Caco-2 (cell line): ENCODE measurements around the gene ELFN1. TPM values are rescaled to one million over a fixed set of nuclear protein-coding genes. Genes with fewer than 3 reads are reported as not detected.

Experiments used
- BruUV-seq: library from RNA; stranded (reverse); fragments of 400-500 nt; replicated peaks from 2 replicates; lab custom pipeline; 2021; lab: Mats Ljungman, UMichigan
- CTCF ChIA-PET: fragments of 300-600 bp; sonication (Branson Sonifier 250); formaldehyde crosslinking; loops from one replicate; lab custom pipeline; 2022; ENCODE audit warnings: antibody characterized with exemption; lab: Charles Lee
- POLR2A ChIA-PET: fragments of 300-600 bp; sonication (Branson Sonifier 250); formaldehyde crosslinking; loops from one replicate; lab custom pipeline; 2022; ENCODE audit warnings: antibody characterized with exemption; lab: Charles Lee
- DNase-seq, 2 experiments: peaks; one replicate each; pipeline versions ENCODE4 v3.0.0 to v3.0.0-alpha.2; 2020 to 2022
- H3K27me3 ChIP-seq: replicated peaks from 2 replicates; pipeline ENCODE4 v1.6.0; 2011; ENCODE audit warnings: low read length; ENCODE audit not compliant: control insufficient read depth, insufficient read depth
- H3K36me3 ChIP-seq: 2 replicates; pipeline ENCODE4 v1.5.1; 2011; ENCODE audit warnings: low read length; ENCODE audit not compliant: control insufficient read depth, insufficient read depth
- H3K4me1 ChIP-seq: fragments of 250-450 bp; sonication (Bioruptor Pico); 2 replicates; pipeline ENCODE4 v1.5.1; 2020; ENCODE audit warnings: mild to moderate bottlenecking
- H3K4me3 ChIP-seq: 2 replicates; pipeline ENCODE4 v1.5.1; 2011; ENCODE audit warnings: low read depth, mild to moderate bottlenecking, control low read depth, low read length
- H3K9me3 ChIP-seq: fragments of 250-450 bp; sonication (Bioruptor Pico); 2 replicates; pipeline ENCODE4 v1.5.1; 2020; ENCODE audit warnings: mild to moderate bottlenecking, moderate library complexity
- H3K27ac Mint-ChIP-seq: one replicate; pipeline ENCODE4 v1.8.0; 2022; ENCODE audit warnings: mixed read lengths; ENCODE audit not compliant: unreplicated experiment
- H3K27me3 Mint-ChIP-seq: one replicate; pipeline ENCODE4 v1.8.0; 2022; ENCODE audit warnings: mixed read lengths; ENCODE audit not compliant: insufficient read depth, unreplicated experiment
- H3K36me3 Mint-ChIP-seq: one replicate; pipeline ENCODE4 v1.8.0; 2022; ENCODE audit warnings: mild to moderate bottlenecking, mixed read lengths; ENCODE audit not compliant: insufficient read depth, unreplicated experiment
- H3K4me1 Mint-ChIP-seq: one replicate; pipeline ENCODE4 v1.8.0; 2022; ENCODE audit warnings: low read depth, mixed read lengths; ENCODE audit not compliant: unreplicated experiment
- H3K4me3 Mint-ChIP-seq: one replicate; pipeline ENCODE4 v1.8.0; 2022; ENCODE audit warnings: mild to moderate bottlenecking, moderate library complexity, mixed read lengths; ENCODE audit not compliant: unreplicated experiment
- H3K9me3 Mint-ChIP-seq: one replicate; pipeline ENCODE4 v1.8.0; 2022; ENCODE audit warnings: mixed read lengths; ENCODE audit not compliant: unreplicated experiment
- CTCF ChIP-seq, 2 experiments: fragments of 200-600 bp in 1 of 2; IDR thresholded peaks; 1 replicate in 1 of 2; 2 replicates in 1 of 2; pipeline versions ENCODE4 v1.5.1 to v1.8.0; 2011 to 2022; ENCODE audit warnings: antibody characterized with exemption in 1 of 2, control low read depth in 1 of 2, inconsistent platforms in 1 of 2, low read depth in 1 of 2, low read length in 1 of 2, mild to moderate bottlenecking in 1 of 2, moderate library complexity in 1 of 2; ENCODE audit not compliant: insufficient read depth in 1 of 2, severe bottlenecking in 1 of 2, unreplicated experiment in 1 of 2
- intact Hi-C: fragments of 100-400 bp; cut with micrococcal nuclease; formaldehyde crosslinking; loops from one replicate; pipeline ENCODE4 v1.10.0; 2022; ENCODE audit not compliant: unreplicated experiment
- total RNA-seq: library from RNA; stranded (reverse); gene quantifications from 2 replicates; pipeline ENCODE4 v1.2.3, GENCODE V29; 2022

Gene ELFN1
- total RNA-seq, 1 experiment from 2014 or later = 2.3 TPM

GRCh38 chr7:1758859-1759521, 88.9 kb downstream of the ELFN1 start:
- peaks cover 8% of the 10 kb centered on the region for H3K9me3 ChIP-seq
- no peaks in the 10 kb centered on the region for H3K36me3 Mint-ChIP-seq
- no peak overlapping the region for H3K4me3 ChIP-seq
- CTCF ChIA-PET = interaction anchor here (0.6 to 0.7 kb wide), 5 partner anchors 11 to 95 kb away, joined by 3 to 4 read pairs (median 3); no protein-coding TSS in a partner anchor
- H3K4me1 Mint-ChIP-seq = no peaks in the 10 kb centered on the region
- H3K4me1 ChIP-seq = peaks cover 7% of the 10 kb centered on the region; the same call in 1 of the 2 replicates
- BruUV-seq = no TSS peak
- intact Hi-C loops = loop anchor here (1.0 to 5.0 kb wide), 2 partner anchors 95 to 182 kb away; no protein-coding TSS in a partner anchor
- POLR2A ChIA-PET = no interaction called here
- no peak overlapping the region for H3K4me3 Mint-ChIP-seq
- no peaks in the 10 kb centered on the region for H3K27me3 Mint-ChIP-seq
- H3K9me3 Mint-ChIP-seq = no peaks in the 10 kb centered on the region
- no peaks in the 10 kb centered on the region for H3K36me3 ChIP-seq
- H3K27me3 ChIP-seq = no peaks in the 10 kb centered on the region
- H3K27ac Mint-ChIP-seq = no peak overlapping the region
- no peak for TF ChIP-seq CTCF (IDR thresholded peaks at IDR 0.05; ENCODE audit: insufficient read depth in 1 of 2, low read depth in 1 of 2, low read length in 1 of 2, severe bottlenecking in 1 of 2, unreplicated experiment in 1 of 2)
- no peak for DNase-seq

- no peaks in the 10 kb centered on the region for H3K4me1 Mint-ChIP-seq
- H3K27me3 Mint-ChIP-seq = no peaks in the 10 kb centered on the region
- H3K4me1 ChIP-seq = peaks cover 7% of the 10 kb centered on the region; the same call in 1 of the 2 replicates
- no peaks in the 10 kb centered on the region for H3K36me3 Mint-ChIP-seq
- TF ChIP-seq CTCF (IDR thresholded peaks at IDR 0.05; ENCODE audit: insufficient read depth in 1 of 2, low read depth in 1 of 2, low read length in 1 of 2, severe bottlenecking in 1 of 2, unreplicated experiment in 1 of 2) = no peak
- H3K4me3 Mint-ChIP-seq = no peak overlapping the region
- no peaks in the 10 kb centered on the region for H3K36me3 ChIP-seq
- ChIA-PET CTCF (no interaction called here), POLR2A (no interaction called here)
- H3K9me3 ChIP-seq = peaks cover 15% of the 10 kb centered on the region
- no TSS peak for BruUV-seq
- no peaks in the 10 kb centered on the region for H3K27me3 ChIP-seq
- H3K27ac Mint-ChIP-seq = no peak overlapping the region
- no peaks in the 10 kb centered on the region for H3K9me3 Mint-ChIP-seq
- intact Hi-C loops = no loop called here
- H3K4me3 ChIP-seq = no peak overlapping the region
- DNase-seq = no peak
These were observed 91.0 kb downstream of the ELFN1 start for GRCh38 chr7:1761097-1761496.

- intact Hi-C loops = no loop called here
- H3K4me1 ChIP-seq = peaks cover 6% of the 10 kb centered on the region; the same call in 1 of the 2 replicates
- no peaks in the 10 kb centered on the region for H3K36me3 ChIP-seq
- H3K9me3 ChIP-seq = peaks cover 15% of the 10 kb centered on the region
- Mint-ChIP-seq H3K9me3 (no peaks in the 10 kb centered on the region), H3K4me3 (no peak overlapping the region), H3K36me3 (no peaks in the 10 kb centered on the region), H3K27ac (no peak overlapping the region), H3K4me1 (no peaks in the 10 kb centered on the region), H3K27me3 (no peaks in the 10 kb centered on the region)
- no peak for DNase-seq
- ChIA-PET CTCF (no interaction called here), POLR2A (no interaction called here)
- H3K27me3 ChIP-seq = no peaks in the 10 kb centered on the region
- TF ChIP-seq CTCF (IDR thresholded peaks at IDR 0.05; ENCODE audit: insufficient read depth in 1 of 2, low read depth in 1 of 2, low read length in 1 of 2, severe bottlenecking in 1 of 2, unreplicated experiment in 1 of 2) = no peak
- no peak overlapping the region for H3K4me3 ChIP-seq
- BruUV-seq = no TSS peak
These were observed 91.7 kb downstream of the ELFN1 start for GRCh38 chr7:1761774-1762173.
